Measurements from ENCODE around the gene MAPRE3. TPM values are rescaled to one million over a fixed set of nuclear protein-coding genes. Genes with fewer than 3 reads are reported as not detected.

Gene MAPRE3
- polyA plus RNA-seq, 3 donors, result 12.6 to 44.6 (median 23.8) TPM

DNA sequence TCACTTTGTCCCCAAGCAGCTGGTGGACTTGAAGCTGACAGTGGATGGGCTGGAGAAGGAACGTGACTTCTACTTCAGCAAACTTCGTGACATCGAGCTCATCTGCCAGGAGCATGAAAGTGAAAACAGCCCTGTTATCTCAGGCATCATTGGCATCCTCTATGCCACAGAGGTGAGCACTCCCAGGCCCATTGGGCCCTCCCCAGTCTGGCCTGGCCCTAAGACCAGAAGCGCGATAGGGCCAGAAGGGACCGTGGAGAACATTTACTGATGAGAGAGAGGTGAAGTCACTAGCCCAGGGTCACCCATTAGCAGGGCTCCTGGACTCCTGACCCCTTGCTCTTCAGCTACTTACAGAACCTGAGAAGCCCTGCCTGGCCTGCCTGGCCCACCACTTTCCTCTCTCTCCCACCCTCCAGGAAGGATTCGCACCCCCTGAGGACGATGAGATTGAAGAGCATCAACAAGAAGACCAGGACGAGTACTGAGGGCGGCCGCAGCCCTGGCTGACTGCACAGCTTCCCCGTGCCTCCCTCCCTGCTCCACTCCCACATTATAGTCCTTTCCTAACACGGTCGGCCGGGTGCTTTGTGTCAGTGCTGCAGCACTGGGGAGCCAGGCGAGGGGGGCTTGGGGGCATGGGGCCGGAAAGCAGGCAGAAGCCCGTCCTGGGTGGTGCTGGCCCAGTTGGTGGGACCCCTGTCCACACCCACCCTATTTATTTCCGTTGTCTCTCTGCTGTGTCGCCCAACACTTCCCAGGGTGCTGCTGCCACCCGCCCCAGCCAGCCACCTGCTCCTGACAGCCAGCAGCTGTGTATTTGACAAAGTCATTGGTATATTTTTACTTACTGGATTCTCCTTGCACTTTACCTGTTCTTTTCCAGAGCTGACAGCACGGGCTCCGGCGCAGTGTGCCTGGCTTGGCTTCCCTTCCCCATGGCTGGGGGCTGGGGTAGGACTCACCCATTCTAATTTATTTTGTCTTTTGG, 55.7 kb downstream of the MAPRE3 start:
- no peak overlapping the region for H3K27ac ChIP-seq (ENCODE audit: low read depth, low read length)
- WGBS, 3 donors, result 89 to 92% (median 91%) methylated on average over 24 of the region's 24 CpGs

DNA sequence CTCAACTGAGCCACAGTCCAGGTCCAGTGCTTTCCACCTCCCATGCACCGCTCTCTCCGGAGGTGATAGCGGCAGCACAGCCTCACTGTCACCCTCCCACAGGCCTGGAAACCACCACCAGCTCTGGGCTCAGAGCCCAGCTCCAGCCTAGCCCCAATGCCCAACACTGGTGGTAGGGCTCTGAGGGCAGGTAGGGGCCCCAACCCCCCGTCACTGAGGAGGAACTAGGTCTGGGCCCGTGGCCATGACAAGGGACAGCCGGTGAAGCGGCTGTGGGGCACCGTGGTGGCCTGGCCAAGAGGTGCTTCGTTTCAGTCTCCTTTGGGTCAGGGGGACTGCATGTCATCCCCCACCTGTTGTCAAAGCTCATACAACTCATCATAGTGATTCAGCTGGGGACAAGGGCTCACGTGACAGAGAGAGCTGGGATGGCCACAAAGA, 56.8 kb downstream of the MAPRE3 start:
- 87 to 92% (median 90%) methylated on average over 10 of the region's 10 CpGs for WGBS, 3 donors
- no peak overlapping the region for H3K27ac ChIP-seq (ENCODE audit: low read depth, low read length)

DNA sequence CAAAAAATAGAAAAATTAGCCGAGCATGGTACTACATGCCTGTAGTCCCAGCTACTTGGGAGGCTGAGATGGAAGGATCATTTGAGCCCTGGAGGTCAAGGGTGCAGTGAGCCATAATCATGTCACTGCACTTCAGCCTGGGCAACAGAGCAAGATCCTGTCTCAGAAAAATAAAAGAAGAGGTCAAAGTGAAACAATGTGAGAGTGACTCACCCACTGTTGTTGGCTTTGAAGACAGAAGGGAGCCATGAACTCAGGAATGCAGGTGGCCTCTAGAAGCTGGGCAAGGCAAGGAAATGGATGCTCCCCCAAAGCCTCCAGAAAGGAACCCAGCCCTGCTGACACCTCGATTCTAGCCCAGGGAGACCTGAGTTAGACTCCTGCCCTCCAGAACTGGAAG, 58.6 kb downstream of the MAPRE3 start:
- no peak overlapping the region for H3K27ac ChIP-seq (ENCODE audit: low read depth, low read length)
- 85 to 96% (median 90%) methylated on average over 2 of the region's 2 CpGs for WGBS, 3 donors

DNA sequence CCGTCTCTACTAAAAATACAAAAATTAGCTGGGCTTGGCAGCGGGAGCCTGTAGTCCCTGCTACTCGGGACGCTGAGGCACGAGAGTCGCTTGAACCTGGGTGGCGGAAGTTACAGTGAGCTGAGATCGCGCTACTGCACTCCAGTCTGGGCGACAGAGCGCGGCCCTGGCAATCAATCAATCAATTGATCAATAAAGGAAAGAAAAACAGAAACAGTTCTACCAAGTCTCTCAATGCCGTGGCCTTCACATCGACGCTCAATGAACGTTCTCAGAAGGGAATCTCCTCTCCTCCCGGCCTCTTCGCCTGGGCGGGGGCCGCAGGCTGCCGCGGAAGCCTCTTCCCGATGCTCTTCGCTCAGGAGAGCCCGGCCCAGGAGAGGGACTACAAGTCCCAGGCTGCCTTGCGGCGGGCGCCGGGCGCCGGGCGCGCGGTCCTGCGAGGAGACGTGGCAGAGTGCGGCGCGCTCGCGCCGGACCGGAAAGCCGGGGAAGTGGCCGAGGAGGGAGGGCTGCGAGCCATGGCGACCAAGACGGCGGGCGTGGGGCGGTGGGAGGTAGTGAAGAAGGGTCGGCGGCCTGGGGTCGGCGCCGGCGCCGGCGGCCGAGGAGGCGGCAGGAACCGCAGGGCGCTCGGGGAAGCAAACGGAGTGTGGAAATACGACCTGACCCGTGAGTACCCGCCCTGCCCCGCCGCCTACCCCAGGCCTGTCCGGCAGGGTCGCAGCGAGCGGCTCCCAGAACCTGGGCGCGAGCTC, 62.2 kb downstream of the MAPRE3 start, which contains the start of gene TMEM214:
Gene TMEM214 (plus strand): TSS at position 471 of the 758 bp plus-strand sequence. CDS start 51 bp downstream, at position 522.
- WGBS, 3 donors, result 0 to 1% (median 1%) methylated on average over 59 to 76 of the region's 76 CpGs
- no peak within 1 kb of the TSS for H3K27ac ChIP-seq (ENCODE audit: low read depth, low read length)

DNA sequence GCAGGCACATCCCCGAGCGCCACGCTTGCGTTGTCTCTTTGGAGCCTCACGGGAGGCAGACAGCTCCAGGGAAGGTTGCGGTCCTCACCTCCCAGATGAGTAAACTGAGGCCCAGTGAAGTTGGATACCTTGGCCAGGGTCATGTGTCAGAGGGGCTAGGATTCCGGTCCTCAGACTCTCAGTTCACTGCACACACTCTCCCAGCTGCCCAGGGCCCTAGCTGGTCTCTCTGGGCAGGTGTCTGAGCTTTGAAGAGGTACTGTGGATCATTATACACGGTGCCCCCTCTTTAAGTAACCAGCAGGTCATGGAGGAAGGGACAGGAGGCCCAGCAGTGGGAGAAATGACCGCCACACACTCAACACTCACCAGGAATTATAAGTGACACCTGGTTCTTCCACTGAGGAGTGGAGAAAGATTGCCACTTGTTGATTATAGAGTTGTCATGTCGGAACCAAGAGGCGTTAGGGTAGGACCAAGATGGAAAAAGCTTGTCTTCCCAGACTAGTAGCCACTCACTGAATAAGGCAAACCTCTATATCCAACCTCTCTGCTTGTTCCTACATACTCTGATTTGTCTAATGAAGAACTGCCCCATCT, 62.9 kb downstream of the MAPRE3 start:
- no peak overlapping the region for H3K27ac ChIP-seq (ENCODE audit: low read depth, low read length)
- WGBS, 3 donors, result 7 to 12% (median 10%) methylated on average over 11 of the region's 11 CpGs

DNA sequence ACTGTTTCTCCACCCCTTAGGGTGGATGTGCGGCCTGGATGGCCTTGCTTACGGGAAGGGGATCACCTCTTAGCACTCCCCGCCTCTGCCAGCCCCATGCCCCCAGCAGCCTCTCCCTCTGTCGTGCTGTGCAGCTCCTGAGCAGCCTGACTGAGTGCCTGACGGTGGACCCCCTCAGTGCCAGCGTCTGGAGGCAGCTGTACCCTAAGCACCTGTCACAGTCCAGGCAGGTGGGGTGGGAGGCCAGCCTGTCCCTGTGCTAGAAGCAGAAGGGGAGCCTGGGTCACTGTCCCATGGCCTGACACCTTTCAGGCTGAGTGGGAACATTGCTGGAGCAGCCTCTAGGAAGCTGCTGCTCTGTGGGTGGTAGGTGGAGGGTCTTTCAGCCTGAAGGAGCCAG, 67.6 kb downstream of the MAPRE3 start:
- H3K27ac ChIP-seq (ENCODE audit: low read depth, low read length), result no peak overlapping the region
- 86 to 92% (median 91%) methylated on average over 6 of the region's 6 CpGs for WGBS, 3 donors

- H3K27ac ChIP-seq (ENCODE audit: low read depth, low read length), result no peak overlapping the region
- 86 to 89% (median 88%) methylated on average over 17 of the region's 17 CpGs for WGBS, 3 donors
Observed at GRCh38 chr2:27038631-27039339, 68.3 kb downstream of the MAPRE3 start.

- WGBS, 3 donors, result 90 to 95% (median 91%) methylated on average over 6 of the region's 6 CpGs
Observed at GRCh38 chr2:27039426-27039825, 69.0 kb downstream of the MAPRE3 start.

DNA sequence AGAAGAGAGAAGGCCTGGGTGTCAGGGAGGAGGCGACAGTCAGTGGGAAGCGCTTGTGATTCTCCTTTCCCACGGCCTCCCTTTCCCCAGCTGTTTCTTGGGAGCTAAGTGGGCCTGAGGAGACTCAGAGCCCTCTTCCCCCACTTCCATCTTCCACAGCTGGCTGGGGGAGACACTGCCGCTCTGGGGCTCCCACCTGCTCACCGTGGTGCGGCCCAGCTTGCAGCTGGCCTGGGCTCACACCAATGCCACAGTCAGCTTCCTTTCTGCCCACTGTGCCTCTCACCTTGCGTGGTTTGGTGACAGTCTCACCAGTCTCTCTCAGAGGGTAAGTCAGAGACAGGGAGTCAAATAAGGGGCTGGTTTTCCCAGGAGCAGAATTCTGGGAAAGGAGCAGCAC, 69.4 kb downstream of the MAPRE3 start:
- 94 to 96% (median 95%) methylated on average over 7 of the region's 7 CpGs for WGBS, 3 donors
- no peak overlapping the region for H3K27ac ChIP-seq (ENCODE audit: low read depth, low read length)

More at GRCh38 chr2:27039426-27039825, 69.0 kb downstream of the MAPRE3 start:
- no peak overlapping the region for H3K27ac ChIP-seq (ENCODE audit: low read depth, low read length)

GRCh38 chr2:27040282-27040681, 69.8 kb downstream of the MAPRE3 start:
- no peak overlapping the region for H3K27ac ChIP-seq (ENCODE audit: low read depth, low read length)
- 86 to 92% (median 92%) methylated on average over 8 of the region's 8 CpGs for WGBS, 3 donors

DNA sequence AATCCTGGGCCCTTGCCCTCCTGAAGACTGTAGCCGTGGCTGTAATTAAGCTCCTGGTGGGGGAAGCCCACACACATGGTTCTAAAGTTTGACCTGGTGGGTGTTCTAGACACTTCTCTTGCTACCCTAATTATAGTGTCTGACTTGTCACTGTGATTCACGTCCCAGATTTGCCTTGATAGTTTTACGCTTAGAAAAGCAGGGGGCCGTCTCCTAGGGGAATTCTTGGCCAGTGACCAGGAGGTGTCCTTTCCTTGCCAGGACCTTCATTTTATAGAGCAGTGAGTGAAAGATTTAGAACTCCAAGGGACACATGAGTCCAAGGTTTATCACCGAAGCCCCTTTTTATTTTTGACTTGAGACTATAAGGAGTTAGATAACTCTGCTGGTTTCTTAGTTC, 71.3 kb downstream of the MAPRE3 start:
- WGBS, 3 donors, result 60 to 67% (median 66%) methylated on average over 5 of the region's 5 CpGs

DNA sequence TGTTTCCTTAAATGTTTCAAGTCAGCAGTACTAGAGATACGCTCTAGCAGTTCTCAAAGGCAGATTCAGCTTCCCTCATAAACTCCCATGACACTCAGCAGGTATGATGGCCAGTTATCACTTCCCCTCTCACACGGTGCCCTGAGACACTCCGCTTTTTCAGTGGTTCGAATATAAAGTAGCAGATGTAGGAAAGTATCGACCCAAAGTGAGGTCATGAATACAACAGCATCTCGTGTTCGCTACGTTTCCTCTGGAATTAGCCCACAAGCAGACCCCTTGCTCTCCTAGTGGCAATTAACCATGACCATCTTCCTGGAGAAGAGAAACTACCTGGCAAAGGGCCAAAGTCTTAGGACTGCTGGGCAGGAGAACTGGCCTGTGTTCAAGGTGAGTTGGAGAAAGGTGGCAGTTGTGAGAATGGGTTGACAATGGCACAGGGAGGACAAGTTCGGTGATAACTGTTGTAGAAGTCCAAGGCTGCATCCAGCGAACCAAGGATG, 71.8 kb downstream of the MAPRE3 start:
- no peak overlapping the region for H3K27ac ChIP-seq (ENCODE audit: low read depth, low read length)
- 68 to 77% (median 76%) methylated on average over 10 of the region's 10 CpGs for WGBS, 3 donors

More for the DNA sequence above, 71.3 kb downstream of the MAPRE3 start:
- H3K27ac ChIP-seq (ENCODE audit: low read depth, low read length), result no peak overlapping the region

DNA sequence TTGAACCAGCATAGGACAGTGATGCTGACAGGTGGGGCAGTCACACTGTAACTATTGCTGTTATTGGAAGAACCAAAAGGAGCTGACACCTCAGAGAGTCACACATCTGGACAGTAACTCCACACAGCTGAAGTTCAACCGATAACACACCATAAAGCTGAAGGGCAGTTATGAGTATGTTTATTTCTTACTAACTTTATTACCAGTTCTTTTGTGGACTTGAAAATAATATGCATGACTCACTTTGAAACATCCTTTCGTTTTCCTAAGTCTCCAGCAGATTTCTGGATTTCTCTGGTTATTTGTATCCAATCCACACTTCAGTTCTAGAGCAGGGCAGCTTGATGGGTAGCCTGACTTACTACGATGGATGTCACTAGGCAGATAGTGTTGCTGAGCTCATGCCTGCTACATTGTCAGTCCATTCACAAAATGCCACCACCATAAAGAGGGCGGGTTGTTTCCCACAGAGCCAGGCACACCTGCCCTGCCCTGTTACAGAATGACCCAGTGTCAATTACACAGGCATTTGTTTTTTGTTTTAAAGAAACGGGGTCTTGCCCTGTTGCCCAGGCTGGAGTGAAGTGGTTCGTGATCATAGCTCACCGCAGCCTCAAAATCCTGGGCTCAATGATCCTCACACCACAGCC, 72.7 kb downstream of the MAPRE3 start:
- 87 to 92% (median 91%) methylated on average over 7 of the region's 7 CpGs for WGBS, 3 donors
- no peak overlapping the region for H3K27ac ChIP-seq (ENCODE audit: low read depth, low read length)

GRCh38 chr2:27049422-27050280, 79.2 kb downstream of the MAPRE3 start:
- no peak overlapping the region for H3K27ac ChIP-seq (ENCODE audit: low read depth, low read length)
- WGBS, 3 donors, result 9 to 16% (median 9%) methylated on average over 40 to 52 of the region's 52 CpGs

DNA sequence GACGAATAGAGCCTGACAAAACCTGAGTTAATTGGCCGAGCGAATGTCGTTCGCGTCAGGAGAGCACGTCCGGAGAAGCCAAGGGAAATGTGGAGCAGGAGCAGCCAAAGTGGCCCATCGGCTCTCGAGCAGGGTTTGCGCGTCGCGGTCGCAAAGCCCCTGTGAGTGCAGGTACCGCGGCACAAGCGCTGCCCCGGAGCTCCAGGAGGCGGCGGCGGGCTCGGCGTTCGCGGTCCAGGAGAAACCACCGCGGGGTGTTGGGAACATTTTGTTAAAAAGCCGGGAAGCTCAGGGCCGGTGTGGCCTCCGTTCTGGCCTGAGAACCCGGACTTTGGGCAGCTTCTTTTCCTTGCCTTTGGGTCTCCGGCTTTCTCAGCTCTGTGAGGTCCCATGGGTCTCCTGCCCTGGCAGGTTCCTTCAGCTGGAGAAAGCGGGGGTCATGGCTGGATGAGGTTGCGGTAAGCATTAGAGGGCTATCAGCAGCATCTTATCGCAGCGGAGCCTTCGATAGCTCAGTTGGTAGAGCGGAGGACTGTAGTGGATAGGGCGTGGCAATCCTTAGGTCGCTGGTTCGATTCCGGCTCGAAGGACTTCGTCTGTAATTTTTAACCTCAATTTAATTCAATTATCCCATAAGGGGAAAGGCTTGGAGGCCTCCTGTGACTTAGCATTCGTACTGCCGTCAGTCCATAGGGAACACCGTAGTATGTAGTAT, 80.0 kb downstream of the MAPRE3 start:
- no peak overlapping the region for H3K27ac ChIP-seq (ENCODE audit: low read depth, low read length)
- WGBS, 3 donors, result 0% methylated on average over 48 of the region's 48 CpGs
